Psoas muscle (tissue), 8 donors: ENCODE data around the gene EPHB2. TPM values are rescaled to one million over a fixed set of nuclear protein-coding genes. Genes with fewer than 3 reads are reported as not detected.

Experiments used
- ATAC-seq, 4 donors: fragments of 200-7000 bp; cut with Tn5 transposase; one replicate each; pipeline ENCODE4 v1.9.1; 2020; ENCODE audit warnings: moderate library complexity in 3 of 4, mild to moderate bottlenecking in 2 of 4
- DNase-seq, 2 donors: peaks; one replicate each; pipeline ENCODE4 v3.0.0-alpha.2; 2020
- H3K27ac ChIP-seq: fragments of 200-600 bp; one replicate; pipeline ENCODE4 v1.8.0; 2022
- H3K27me3 ChIP-seq, 3 donors: fragments of 200-600 bp in 1 of 3; one replicate each; pipeline versions ENCODE4 v1.6.1 to v1.8.0; 2013 to 2022; ENCODE audit warnings: low read length in 2 of 3, mild to moderate bottlenecking in 2 of 3, moderate library complexity in 1 of 3; ENCODE audit not compliant: insufficient read depth in 3 of 3
- H3K36me3 ChIP-seq, 2 donors: fragments of 200-600 bp in 1 of 2; one replicate each; pipeline versions ENCODE4 v1.6.1 to v1.8.0; 2013 to 2022; ENCODE audit warnings: low read depth in 1 of 2, mild to moderate bottlenecking in 1 of 2, moderate library complexity in 1 of 2; ENCODE audit not compliant: insufficient read depth in 1 of 2
- H3K4me1 ChIP-seq: fragments of 200-600 bp; one replicate; pipeline ENCODE4 v1.8.0; 2022
- H3K4me3 ChIP-seq: fragments of 200-600 bp; one replicate; pipeline ENCODE4 v1.8.0; 2022; ENCODE audit warnings: mild to moderate bottlenecking
- H3K9me3 ChIP-seq: fragments of 200-600 bp; one replicate; pipeline ENCODE4 v1.8.0; 2022
- CTCF ChIP-seq: fragments of 200-600 bp; IDR thresholded peaks from one replicate; pipeline ENCODE4 v1.8.0; 2022; ENCODE audit warnings: antibody characterized with exemption
- WGBS, 3 donors: extraction: QIAGEN DNeasy Blood & Tissue Kit; methylation state at CpG; one replicate each; pipeline versions ENCODE4 v1.1.6 to v1.1.7; 2013; 5-methylcytosine and 5-hydroxymethylcytosine counted together
- intact Hi-C, 2 donors: fragments of 100-400 bp; cut with DNase I; formaldehyde crosslinking; loops; one replicate each; pipeline versions ENCODE4 v1.11.0 to v1.14.2; 2022
- polyA plus RNA-seq, 3 donors: library from polyadenylated mRNA; stranded (reverse); fragments of 200-250 nt; gene quantifications; one replicate each; pipeline ENCODE4 v1.2.3, GENCODE V29; 2013
- total RNA-seq, 4 donors: library from RNA; stranded (reverse); fragmentation: NEBNext Ultra II Directional in 2 of 4; extraction: Animal tissue kit (Norgen Biotek cat#: 25700) in 2 of 4; gene quantifications; one replicate each; pipeline versions ENCODE4 v1.2.1 to v1.2.4, GENCODE V29; 2021 to 2023
- donor health status: healthy with polysubstance abuse.
- donor health status: DM: no; HTN: no; CAD: no; lungs with moderate emphysema.
- donor health status: Bipolar disorder and iron deficiency.
- donor health status: healthy.
- donor health status: DM: yes; HTN: yes; CAD: no.
- donor health status: DM: no; HTN: no; CAD: no.
- donor health status: DM: no; HTN: no; CAD: no.
- donor health status: DM: yes; HTN: yes; CAD: no.

Gene EPHB2
- total and polyA plus RNA-seq, 7 donors = 0.06 to 2.1 (median 0.48) TPM; not detected in 1

GRCh38 chr1:22819361-22819760 lies 108.7 kb downstream of the EPHB2 start:
- H3K4me1 ChIP-seq = no peaks in the 10 kb centered on the region
- TF ChIP-seq CTCF = no peak
- H3K9me3 ChIP-seq = no peaks in the 10 kb centered on the region
- DNase-seq (peak in 1 of 2 donors; percentile 9), ATAC-seq (no peak)
- H3K36me3 ChIP-seq = no peaks in the 10 kb centered on the region
- intact Hi-C loops = no loop called here
- WGBS, 3 donors = 76 to 81% (median 76%) methylated on average over 4 of the region's 4 CpGs
- no peak overlapping the region for H3K4me3 ChIP-seq
- peaks cover 0 to 2% (median 0%) of the 10 kb centered on the region in 3 donors for H3K27me3 ChIP-seq
- H3K27ac ChIP-seq = no peak overlapping the region

- peaks cover 0 to 2% (median 0%) of the 10 kb centered on the region in 3 donors for H3K27me3 ChIP-seq
- H3K4me3 ChIP-seq = no peak overlapping the region
- no peaks in the 10 kb centered on the region for H3K36me3 ChIP-seq
- H3K4me1 ChIP-seq = no peaks in the 10 kb centered on the region
- ATAC-seq = no peak
- intact Hi-C loops = no loop called here
- WGBS, 3 donors = 55 to 70% (median 69%) methylated on average over 5 of the region's 5 CpGs
- no peak for DNase-seq
- H3K27ac ChIP-seq = no peak overlapping the region
- no peaks in the 10 kb centered on the region for H3K9me3 ChIP-seq
- no peak for TF ChIP-seq CTCF
Observed at GRCh38 chr1:22821027-22821426, 110.4 kb downstream of the EPHB2 start.

GRCh38 chr1:22822371-22822770 lies 111.7 kb downstream of the EPHB2 start:
- no peak for TF ChIP-seq CTCF
- H3K4me1 ChIP-seq = no peaks in the 10 kb centered on the region
- no peak for DNase-seq
- peaks cover 0 to 2% (median 0%) of the 10 kb centered on the region in 3 donors for H3K27me3 ChIP-seq
- WGBS, 3 donors = 78 to 91% (median 80%) methylated on average over 1 of the region's 1 CpG
- ATAC-seq = no peak
- no peaks in the 10 kb centered on the region for H3K36me3 ChIP-seq
- no peak overlapping the region for H3K27ac ChIP-seq
- no peaks in the 10 kb centered on the region for H3K9me3 ChIP-seq
- intact Hi-C loops = no loop called here
- H3K4me3 ChIP-seq = no peak overlapping the region

- H3K4me3 ChIP-seq = no peak overlapping the region
- H3K36me3 ChIP-seq = no peaks in the 10 kb centered on the region
- no peaks in the 10 kb centered on the region for H3K4me1 ChIP-seq
- H3K9me3 ChIP-seq = no peaks in the 10 kb centered on the region
- H3K27me3 ChIP-seq = no peaks in the 10 kb centered on the region
- DNase-seq = no peak
- WGBS, 3 donors = 54 to 65% (median 62%) methylated on average over 10 of the region's 10 CpGs
- ATAC-seq = no peak
- no peak for TF ChIP-seq CTCF
- no peak overlapping the region for H3K27ac ChIP-seq
- intact Hi-C loops = no loop called here
Observed at GRCh38 chr1:22824466-22824865, 113.8 kb downstream of the EPHB2 start.

GRCh38 chr1:22824975-22825374 lies 114.3 kb downstream of the EPHB2 start:
- TF ChIP-seq CTCF = no peak
- no peak for DNase-seq
- Histone ChIP-seq H3K36me3 (no peaks in the 10 kb centered on the region), H3K4me1 (no peaks in the 10 kb centered on the region), H3K27ac (no peak overlapping the region), H3K4me3 (no peak overlapping the region), H3K27me3 (no peaks in the 10 kb centered on the region), H3K9me3 (no peaks in the 10 kb centered on the region)
- no peak for ATAC-seq
- intact Hi-C loops = no loop called here
- 92 to 95% (median 93%) methylated on average over 5 of the region's 5 CpGs for WGBS, 3 donors
